Mammary microvascular endothelial cell (primary cell): ENCODE results near the gene IFIT5. TPM values are rescaled to one million over a fixed set of nuclear protein-coding genes. Genes with fewer than 3 reads are reported as not detected.

Source experiments
- total RNA-seq: library from RNA; depleted of rRNA; stranded (reverse); fragments of >200 nt; gene quantifications from 2 replicates; pipeline ENCODE4 v1.2.3, GENCODE V29; 2015

IFIT5 gene, protein sequence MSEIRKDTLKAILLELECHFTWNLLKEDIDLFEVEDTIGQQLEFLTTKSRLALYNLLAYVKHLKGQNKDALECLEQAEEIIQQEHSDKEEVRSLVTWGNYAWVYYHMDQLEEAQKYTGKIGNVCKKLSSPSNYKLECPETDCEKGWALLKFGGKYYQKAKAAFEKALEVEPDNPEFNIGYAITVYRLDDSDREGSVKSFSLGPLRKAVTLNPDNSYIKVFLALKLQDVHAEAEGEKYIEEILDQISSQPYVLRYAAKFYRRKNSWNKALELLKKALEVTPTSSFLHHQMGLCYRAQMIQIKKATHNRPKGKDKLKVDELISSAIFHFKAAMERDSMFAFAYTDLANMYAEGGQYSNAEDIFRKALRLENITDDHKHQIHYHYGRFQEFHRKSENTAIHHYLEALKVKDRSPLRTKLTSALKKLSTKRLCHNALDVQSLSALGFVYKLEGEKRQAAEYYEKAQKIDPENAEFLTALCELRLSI
- 17.1 and 19.8 TPM in 2 replicates for total RNA-seq

DNA sequence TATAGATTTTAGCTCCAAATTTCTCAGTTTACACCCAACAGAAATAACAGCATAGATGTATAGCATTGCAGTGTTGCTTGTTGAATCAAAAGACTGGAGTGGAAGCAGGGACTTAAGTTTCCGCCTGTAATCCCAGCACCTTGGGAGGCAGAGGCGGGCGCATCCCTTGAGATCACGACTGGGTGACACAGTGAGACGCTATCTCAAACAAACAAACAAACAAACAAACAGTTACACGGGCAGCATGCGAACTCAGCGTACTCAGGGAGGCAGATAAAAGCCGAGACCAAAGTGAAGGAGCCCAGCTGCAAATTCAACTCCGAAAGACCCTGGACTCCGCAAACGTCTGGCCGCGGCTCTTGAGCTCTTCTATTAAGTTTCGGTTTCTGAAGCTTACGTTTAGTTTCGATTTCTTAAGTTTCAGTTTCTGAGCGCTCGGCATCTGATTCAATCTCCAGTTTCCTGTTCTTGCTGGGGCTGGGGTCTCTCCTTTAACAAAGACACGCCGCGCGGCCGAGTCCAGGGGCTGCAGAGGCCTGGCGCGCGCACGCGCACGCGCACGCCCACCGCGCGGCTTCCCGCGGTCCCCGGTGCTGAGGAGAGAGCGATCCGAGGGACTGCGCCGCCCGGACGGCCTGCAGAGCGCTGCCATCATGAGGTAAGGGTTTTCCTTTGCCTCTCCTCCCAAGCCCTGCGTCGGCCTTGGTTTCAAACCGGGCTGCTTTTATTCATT is at the start of gene IFIT5:
TSS of gene IFIT5 (plus strand) at position 423 of the 733 bp plus-strand sequence. CDS start at position 654, 231 bp downstream.

GRCh38 chr10:89377705-89378637 is 36.4 kb upstream of the IFIT5 start, which contains the start of gene IFIT1B:
Gene IFIT1B, plus strand, starts transcription at chr10:89378056. Its CDS starts 80 bp downstream, at chr10:89378136.

GRCh38 chr10:89391907-89392756 is 22.2 kb upstream of the IFIT5 start, which contains the start of gene IFIT1:
Gene IFIT1, plus strand, starts transcription at chr10:89392623. Its CDS starts 90 bp downstream, at chr10:89392713.

Other genes with a start within 250 kb of the IFIT5 start
- 4.4 and 6.7 TPM in 2 replicates for gene CH25H, start 207.3 kb upstream of the IFIT5 start, total RNA-seq
- gene LIPA, start 162.8 kb upstream of the IFIT5 start, total RNA-seq, result 49.4 and 54.9 TPM in 2 replicates
- 5.5 and 5.9 TPM in 2 replicates for gene IFIT2, start 112.5 kb upstream of the IFIT5 start, total RNA-seq
- 61.5 and 61.6 TPM in 2 replicates for gene IFIT3, start 86.6 kb upstream of the IFIT5 start, total RNA-seq
- gene IFIT1B, start 36.5 kb upstream of the IFIT5 start, total RNA-seq, result 0.34 TPM in 1 of 2 replicates, not detected in the other
- gene IFIT1, start 21.9 kb upstream of the IFIT5 start, total RNA-seq, result 33.7 and 44.0 TPM in 2 replicates
- not detected in 2 replicates for gene SLC16A12, start 121.0 kb downstream of the IFIT5 start, total RNA-seq
- gene PANK1, start 230.7 kb downstream of the IFIT5 start, total RNA-seq, result 1.2 and 2.3 TPM in 2 replicates